SU-DHL-6 (cell line): Measurements from ENCODE around the gene RSPH9.

Experiments used
- H2AFZ ChIP-seq: fragments of 200-600 bp; sonication (generic); 2 replicates; pipeline ENCODE4 v1.6.1; 2014; ENCODE audit warnings: low read depth, mild to moderate bottlenecking, moderate library complexity, mixed read lengths, antibody characterized with exemption, low read length; ENCODE audit not compliant: severe bottlenecking
- H3F3A ChIP-seq: fragments of 200-600 bp; shearing (Covaris generic); 2 replicates; pipeline ENCODE4 v1.6.0; 2016; ENCODE audit warnings: antibody characterized with exemption, mild to moderate bottlenecking; ENCODE audit not compliant: insufficient read depth
- H3K27ac ChIP-seq: fragments of 200-600 bp; sonication (generic); 2 replicates; pipeline ENCODE4 v1.5.1; 2016; ENCODE audit warnings: low read depth, mild to moderate bottlenecking, low read length, moderate library complexity, mixed read lengths
- H3K27me3 ChIP-seq: fragments of 200-600 bp; sonication (generic), shearing (Covaris generic); 2 replicates; pipeline ENCODE4 v1.6.0; 2014; ENCODE audit warnings: mild to moderate bottlenecking, low read length
- H3K36me3 ChIP-seq: fragments of 200-600 bp; sonication (generic); 2 replicates; pipeline ENCODE4 v1.6.1; 2014; ENCODE audit warnings: mild to moderate bottlenecking, low read length, mixed read lengths
- H3K4me2 ChIP-seq: fragments of 300-600, 200-600 bp; shearing (Covaris generic), sonication (generic); 2 replicates; pipeline ENCODE4 v1.6.0; 2014; ENCODE audit warnings: low read length, low read depth, mild to moderate bottlenecking; ENCODE audit not compliant: poor library complexity, severe bottlenecking
- H3K4me3 ChIP-seq: fragments of 200-600 bp; sonication (generic); 2 replicates; pipeline ENCODE4 v1.5.1; 2014; ENCODE audit warnings: antibody characterized with exemption, low read length, mild to moderate bottlenecking, mixed read lengths; ENCODE audit not compliant: insufficient read depth, poor library complexity, severe bottlenecking
- H3K79me2 ChIP-seq: fragments of 200-600 bp; sonication (generic); 2 replicates; pipeline ENCODE4 v1.6.1; 2014; ENCODE audit warnings: mild to moderate bottlenecking, low read length, moderate library complexity; ENCODE audit not compliant: insufficient read depth
- H3K9ac ChIP-seq: fragments of 200-600 bp; sonication (generic); 2 replicates; pipeline ENCODE4 v1.7.0; 2014; ENCODE audit warnings: mild to moderate bottlenecking, low read length
- H3K9me2 ChIP-seq: fragments of 200-600 bp; sonication (generic); replicated peaks from 2 replicates; pipeline ENCODE4 v1.6.1; 2014; ENCODE audit warnings: low read length; ENCODE audit not compliant: insufficient read depth
- H3K9me3 ChIP-seq: fragments of 200-600 bp; sonication (generic); 2 replicates; pipeline ENCODE4 v1.6.1; 2014; ENCODE audit warnings: low read length, mixed read lengths; ENCODE audit not compliant: insufficient read depth
- H4K20me1 ChIP-seq: fragments of 200-600 bp; sonication (generic); 2 replicates; pipeline ENCODE4 v1.6.1; 2014; ENCODE audit warnings: low read depth, mild to moderate bottlenecking, antibody characterized with exemption, low read length, moderate library complexity, mixed read lengths
- CTCF ChIP-seq: fragments of 200-600 bp; sonication (generic); IDR thresholded peaks from one replicate; pipeline ENCODE4 v1.5.1; 2017; ENCODE audit warnings: antibody characterized with exemption, mild to moderate bottlenecking, low read length, moderate library complexity; ENCODE audit not compliant: insufficient read depth, poor library complexity, severe bottlenecking
- EZH2phosphoT487 ChIP-seq: fragments of 200-600 bp; sonication (generic), shearing (Covaris generic); conservative IDR thresholded peaks from 2 replicates; pipeline ENCODE4 v1.6.1; 2018; ENCODE audit warnings: mild to moderate bottlenecking, antibody characterized with exemption, low read length, moderate library complexity, mixed read lengths

Gene RSPH9

GRCh38 chr6:43609402-43609801 is 35.4 kb upstream of the RSPH9 start:
- Histone ChIP-seq H3K4me3 (no peak overlapping the region), H3F3A (peaks cover 58% of the 10 kb centered on the region), H2AFZ (no peak overlapping the region), H3K9ac (no peak overlapping the region), H3K4me2 (no peak overlapping the region), H3K27me3 (no peaks in the 10 kb centered on the region), H3K36me3 (peaks cover 75% of the 10 kb centered on the region), H3K79me2 (peaks cover 9% of the 10 kb centered on the region; the same call in 1 of the 2 replicates), H3K27ac (no peak overlapping the region), H4K20me1 (no peaks in the 10 kb centered on the region), H3K9me3 (no peaks in the 10 kb centered on the region), H3K9me2 (no peaks in the 10 kb centered on the region)
- TF ChIP-seq EZH2phosphoT487 (no peak), CTCF (no peak)

- Histone ChIP-seq H3K4me2 (no peak overlapping the region), H3K9me2 (no peaks in the 10 kb centered on the region), H3K9ac (no peak overlapping the region), H4K20me1 (no peaks in the 10 kb centered on the region), H3K36me3 (peaks cover 73% of the 10 kb centered on the region), H3K9me3 (no peaks in the 10 kb centered on the region), H3F3A (peaks cover 53% of the 10 kb centered on the region), H2AFZ (no peak overlapping the region), H3K79me2 (peaks cover 9% of the 10 kb centered on the region; the same call in 1 of the 2 replicates), H3K4me3 (no peak overlapping the region), H3K27me3 (no peaks in the 10 kb centered on the region), H3K27ac (no peak overlapping the region)
- no peak for TF ChIP-seq EZH2phosphoT487
- TF ChIP-seq CTCF: no peak
Observed at GRCh38 chr6:43610431-43610830, 34.4 kb upstream of the RSPH9 start.

- Histone ChIP-seq H3K27ac (no peak overlapping the region), H3K79me2 (0 out of 2 replicates have a peak, but pooled peaks cover 3% of the 10 kb centered on the region), H3K9me3 (no peaks in the 10 kb centered on the region), H2AFZ (no peak overlapping the region), H3K27me3 (no peaks in the 10 kb centered on the region), H3K9me2 (no peaks in the 10 kb centered on the region), H3K36me3 (peaks cover 49% of the 10 kb centered on the region), H3F3A (peaks cover 47% of the 10 kb centered on the region), H3K4me3 (no peak overlapping the region), H3K4me2 (no peak overlapping the region), H3K9ac (no peak overlapping the region), H4K20me1 (no peaks in the 10 kb centered on the region)
- no peak for TF ChIP-seq EZH2phosphoT487
Observed at GRCh38 chr6:43613721-43614395, 31.0 kb upstream of the RSPH9 start.

DNA sequence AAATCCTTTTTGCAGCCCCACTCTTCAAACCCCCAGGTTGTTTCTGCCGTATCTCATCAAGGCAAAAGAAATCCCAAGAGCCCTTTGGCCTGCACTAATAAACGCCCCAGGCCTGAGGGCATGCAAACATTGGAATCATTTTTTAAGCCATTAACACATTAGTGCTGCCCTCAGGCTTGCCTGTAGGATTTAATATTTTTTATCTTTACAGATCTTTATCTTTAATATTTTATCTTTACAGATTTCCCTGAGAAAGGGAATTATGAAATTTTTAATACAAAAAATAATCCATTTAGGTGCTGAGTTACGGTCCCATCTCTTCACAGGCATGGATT is 30.5 kb upstream of the RSPH9 start:
- no peak overlapping the region for H3K9ac ChIP-seq
- no peak overlapping the region for H3K27ac ChIP-seq
- peaks cover 44% of the 10 kb centered on the region for H3K36me3 ChIP-seq
- no peaks in the 10 kb centered on the region for H3K27me3 ChIP-seq
- H3K79me2 ChIP-seq: no peaks in the 10 kb centered on the region
- no peak overlapping the region for H3K4me3 ChIP-seq
- H3K9me3 ChIP-seq: no peaks in the 10 kb centered on the region
- H3K4me2 ChIP-seq: no peak overlapping the region
- H2AFZ ChIP-seq: no peak overlapping the region
- TF ChIP-seq CTCF (no peak), EZH2phosphoT487 (no peak)
- no peaks in the 10 kb centered on the region for H3K9me2 ChIP-seq
- peaks cover 47% of the 10 kb centered on the region for H3F3A ChIP-seq
- no peaks in the 10 kb centered on the region for H4K20me1 ChIP-seq
